ENCODE data around the gene UBAP2. TPM values are rescaled to one million over a fixed set of nuclear protein-coding genes. Genes with fewer than 3 reads are reported as not detected.

Gene UBAP2
- total RNA-seq, 1 donor from 2014 or later: 15.8 TPM

DNA sequence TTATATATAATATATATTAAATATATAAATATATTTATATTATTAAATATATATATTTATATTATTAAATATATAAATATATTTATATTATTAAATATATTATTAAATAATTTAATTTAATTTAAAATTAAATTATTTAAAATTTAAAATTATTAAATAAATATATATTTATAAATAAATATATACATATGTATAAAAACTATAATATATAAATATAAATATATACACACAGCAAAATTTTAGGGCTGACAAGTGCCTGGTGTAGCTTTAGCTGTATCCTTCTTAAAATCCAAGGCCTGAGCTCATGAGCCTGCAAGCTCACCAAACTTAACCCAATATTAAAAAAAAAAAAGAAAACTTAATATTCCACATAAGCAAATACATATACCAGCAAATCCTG, 53.2 kb downstream of the UBAP2 start:
- no peaks in the 10 kb centered on the region for H3K4me1 ChIP-seq
- H3K27ac ChIP-seq: no peak overlapping the region
- H3K27me3 ChIP-seq: no peaks in the 10 kb centered on the region
- H3K36me3 ChIP-seq: peaks cover 11 to 22% of the 10 kb centered on the region in 2 donors
- no peak for DNase-seq (ENCODE audit: low spot score in 2 of 2)
- intact Hi-C loops (cut with DNase I): no loop called here
- TF ChIP-seq, protein P1, sequence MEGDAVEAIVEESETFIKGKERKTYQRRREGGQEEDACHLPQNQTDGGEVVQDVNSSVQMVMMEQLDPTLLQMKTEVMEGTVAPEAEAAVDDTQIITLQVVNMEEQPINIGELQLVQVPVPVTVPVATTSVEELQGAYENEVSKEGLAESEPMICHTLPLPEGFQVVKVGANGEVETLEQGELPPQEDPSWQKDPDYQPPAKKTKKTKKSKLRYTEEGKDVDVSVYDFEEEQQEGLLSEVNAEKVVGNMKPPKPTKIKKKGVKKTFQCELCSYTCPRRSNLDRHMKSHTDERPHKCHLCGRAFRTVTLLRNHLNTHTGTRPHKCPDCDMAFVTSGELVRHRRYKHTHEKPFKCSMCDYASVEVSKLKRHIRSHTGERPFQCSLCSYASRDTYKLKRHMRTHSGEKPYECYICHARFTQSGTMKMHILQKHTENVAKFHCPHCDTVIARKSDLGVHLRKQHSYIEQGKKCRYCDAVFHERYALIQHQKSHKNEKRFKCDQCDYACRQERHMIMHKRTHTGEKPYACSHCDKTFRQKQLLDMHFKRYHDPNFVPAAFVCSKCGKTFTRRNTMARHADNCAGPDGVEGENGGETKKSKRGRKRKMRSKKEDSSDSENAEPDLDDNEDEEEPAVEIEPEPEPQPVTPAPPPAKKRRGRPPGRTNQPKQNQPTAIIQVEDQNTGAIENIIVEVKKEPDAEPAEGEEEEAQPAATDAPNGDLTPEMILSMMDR (IDR thresholded peaks at IDR 0.05): no peak
- no peaks in the 10 kb centered on the region for H3K9me3 ChIP-seq
- H3K4me3 ChIP-seq: no peak overlapping the region

DNA sequence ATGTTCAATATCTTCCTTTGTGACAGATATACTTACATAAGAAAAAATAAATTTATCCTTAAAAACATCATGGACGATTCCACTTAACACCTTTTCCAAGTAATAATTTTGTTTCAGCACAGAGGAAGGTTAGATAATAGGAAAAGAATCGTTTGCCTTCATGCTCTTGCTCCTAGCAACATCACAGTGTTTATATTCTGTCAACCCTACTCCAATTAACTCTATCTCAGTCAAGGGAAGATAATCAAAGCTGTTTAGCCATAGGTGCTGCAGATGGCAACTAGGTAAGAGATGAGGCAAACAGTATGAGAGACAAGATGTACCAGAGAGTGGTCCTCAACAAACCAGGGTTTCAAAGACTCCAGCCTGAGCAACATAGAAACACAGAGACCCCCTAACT, 55.6 kb downstream of the UBAP2 start:
- no peak for DNase-seq (ENCODE audit: low spot score in 2 of 2)

DNA sequence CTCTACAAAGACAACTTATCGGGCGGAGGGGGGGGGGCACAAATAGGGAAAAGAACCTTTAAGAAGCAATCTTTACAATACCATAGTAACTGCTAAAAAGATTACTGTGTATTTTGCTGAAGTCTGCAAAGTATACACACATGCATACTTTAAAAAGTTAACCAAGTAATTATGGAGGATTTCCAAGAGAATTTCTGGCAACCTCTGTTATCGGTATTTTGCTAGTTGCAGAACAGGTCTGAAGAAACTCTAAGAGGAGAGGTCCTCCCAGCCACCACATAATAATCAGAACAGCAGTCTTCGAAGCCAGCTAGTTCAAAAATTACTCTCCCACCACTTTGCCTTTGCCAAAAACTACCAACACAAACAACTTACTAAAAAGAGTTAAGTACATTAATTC, 56.1 kb downstream of the UBAP2 start:
- Histone ChIP-seq H3K4me1 (no peaks in the 10 kb centered on the region), H3K36me3 (peaks cover 4 to 17% of the 10 kb centered on the region in 2 donors), H3K27ac (no peak overlapping the region), H3K27me3 (no peaks in the 10 kb centered on the region), H3K9me3 (no peaks in the 10 kb centered on the region), H3K4me3 (no peak overlapping the region)
- TF ChIP-seq, protein P1 (IDR thresholded peaks at IDR 0.05): no peak
- intact Hi-C loops (cut with DNase I): no loop called here
- no peak for DNase-seq (ENCODE audit: low spot score in 2 of 2)

More for the DNA sequence above, 55.6 kb downstream of the UBAP2 start:
- no peaks in the 10 kb centered on the region for H3K27me3 ChIP-seq
- H3K4me1 ChIP-seq: no peaks in the 10 kb centered on the region
- H3K4me3 ChIP-seq: no peak overlapping the region
- TF ChIP-seq, protein P1 (IDR thresholded peaks at IDR 0.05): no peak
- H3K9me3 ChIP-seq: no peaks in the 10 kb centered on the region
- peaks cover 9 to 22% of the 10 kb centered on the region in 2 donors for H3K36me3 ChIP-seq
- no peak overlapping the region for H3K27ac ChIP-seq
- intact Hi-C loops (cut with DNase I): no loop called here

DNA sequence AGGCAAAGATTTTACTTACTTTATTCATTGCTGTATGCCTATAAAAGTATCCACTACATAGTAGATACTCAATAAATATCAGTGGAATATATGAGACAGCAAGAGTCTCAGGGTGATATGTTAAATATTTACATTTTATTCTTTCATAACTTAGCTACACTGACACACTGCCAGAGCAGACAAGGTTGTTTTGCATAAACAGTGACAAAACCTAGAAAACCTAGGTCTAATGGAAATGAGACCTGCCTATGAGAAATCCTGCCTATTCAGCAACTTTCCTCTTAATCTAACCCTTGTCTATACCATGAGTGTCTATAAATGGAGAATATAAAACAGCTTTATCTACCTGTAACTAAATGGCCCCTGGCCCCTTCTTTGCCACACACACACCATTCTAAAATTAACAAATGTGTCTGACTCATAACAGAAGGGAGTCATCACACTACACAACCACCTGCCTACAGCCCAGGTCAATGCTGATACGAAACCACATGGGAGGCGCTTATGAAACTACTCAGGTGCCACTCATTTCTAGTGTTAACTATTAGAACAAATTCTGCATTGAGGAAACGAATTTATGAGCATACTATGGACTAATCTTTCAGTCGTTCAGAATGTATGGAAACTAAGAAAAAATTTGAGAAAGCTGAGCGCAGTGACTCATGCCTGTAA, 60.3 kb downstream of the UBAP2 start:
- TF ChIP-seq, protein P1 (IDR thresholded peaks at IDR 0.05): no peak

DNA sequence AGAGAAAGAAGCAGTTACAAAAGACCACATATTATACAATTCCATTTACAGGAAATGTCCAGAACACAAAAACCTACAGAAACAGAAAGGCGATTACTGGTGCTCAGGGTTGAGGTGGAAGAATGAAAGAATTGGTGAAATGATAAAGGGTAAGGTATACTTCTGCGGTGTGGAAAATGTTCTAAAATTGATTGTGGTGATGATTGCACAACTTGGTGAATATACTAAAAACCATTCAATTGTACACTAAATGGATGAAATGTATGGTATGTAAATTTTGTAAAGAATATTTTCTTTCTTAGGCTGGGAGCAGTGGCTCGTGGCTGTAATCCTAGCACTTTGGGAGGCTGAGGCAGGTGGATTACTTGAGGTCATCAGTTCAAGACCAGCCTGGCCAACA, 72.3 kb downstream of the UBAP2 start:
- Histone ChIP-seq H3K4me3 (no peak overlapping the region), H3K36me3 (peaks cover 0 to 10% of the 10 kb centered on the region in 2 donors)

More for the DNA sequence above, 60.3 kb downstream of the UBAP2 start:
- intact Hi-C loops (cut with DNase I): no loop called here
- H3K36me3 ChIP-seq: peaks cover 22 to 47% of the 10 kb centered on the region in 2 donors
- no peaks in the 10 kb centered on the region for H3K27me3 ChIP-seq
- H3K9me3 ChIP-seq: no peaks in the 10 kb centered on the region
- no peaks in the 10 kb centered on the region for H3K4me1 ChIP-seq
- no peak overlapping the region for H3K4me3 ChIP-seq
- H3K27ac ChIP-seq: no peak overlapping the region
- no peak for DNase-seq (ENCODE audit: low spot score in 2 of 2)

More for the DNA sequence above, 72.3 kb downstream of the UBAP2 start:
- Histone ChIP-seq H3K27me3 (no peaks in the 10 kb centered on the region), H3K9me3 (no peaks in the 10 kb centered on the region), H3K27ac (no peak overlapping the region), H3K4me1 (no peaks in the 10 kb centered on the region)
- intact Hi-C loops (cut with DNase I): no loop called here
- no peak for DNase-seq (ENCODE audit: low spot score in 2 of 2)
- TF ChIP-seq, protein P1 (IDR thresholded peaks at IDR 0.05): no peak

Measured in ascending aorta (tissue), 2 donors.